Immature natural killer cell (primary cell): ENCODE measurements around the gene YIF1B. TPM values are rescaled to one million over a fixed set of nuclear protein-coding genes. Genes with fewer than 3 reads are reported as not detected.
"Not testable (repeated sequence)": the region's sequence is repeated elsewhere in the genome, so short reads cannot be mapped to it uniquely, and the experiment has no call there.

ENCODE experiments used
- DNase-seq, 3 donors: peaks; one replicate each; pipeline ENCODE4 v3.0.0; 2022; ENCODE audit warnings: mixed read lengths in 1 of 3
- H3K27ac Mint-ChIP-seq, 6 donors: one replicate each; pipeline ENCODE4 v1.8.0; 2020; ENCODE audit warnings: mixed read lengths in 6 of 6, mild to moderate bottlenecking in 5 of 6, inconsistent platforms in 4 of 6, moderate library complexity in 3 of 6
- H3K27me3 Mint-ChIP-seq, 3 donors: one replicate each; pipeline ENCODE4 v1.8.0; 2020 to 2021; ENCODE audit warnings: low read depth in 3 of 3, mild to moderate bottlenecking in 3 of 3, mixed read lengths in 3 of 3, moderate library complexity in 3 of 3, inconsistent platforms in 1 of 3
- H3K36me3 Mint-ChIP-seq, 3 donors: one replicate each; pipeline ENCODE4 v1.8.0; 2020; ENCODE audit warnings: mixed read lengths in 3 of 3, inconsistent platforms in 2 of 3, mild to moderate bottlenecking in 2 of 3
- H3K4me1 Mint-ChIP-seq, 2 donors: one replicate each; pipeline ENCODE4 v1.8.0; 2020; ENCODE audit warnings: inconsistent platforms in 2 of 2, mild to moderate bottlenecking in 2 of 2, mixed read lengths in 2 of 2, moderate library complexity in 1 of 2
- H3K4me3 Mint-ChIP-seq, 5 donors: one replicate each; pipeline ENCODE4 v1.8.0; 2020; ENCODE audit warnings: mild to moderate bottlenecking in 5 of 5, mixed read lengths in 5 of 5, inconsistent platforms in 3 of 5, moderate library complexity in 3 of 5
- H3K9me3 Mint-ChIP-seq, 6 donors: one replicate each; pipeline ENCODE4 v1.8.0; 2020; ENCODE audit warnings: mild to moderate bottlenecking in 6 of 6, mixed read lengths in 6 of 6, inconsistent platforms in 4 of 6, moderate library complexity in 3 of 6
- polyA plus RNA-seq, 3 donors: library from polyadenylated mRNA; unstranded; fragments of 300-500 nt; fragmentation: Illumina TruSeq; gene quantifications; one replicate each; pipeline ENCODE4 v1.2.3, GENCODE V29; 2021

The YIF1B gene
- polyA plus RNA-seq, 3 donors from 2014 or later, result 47.7 to 82.5 (median 54.9) TPM

DNA sequence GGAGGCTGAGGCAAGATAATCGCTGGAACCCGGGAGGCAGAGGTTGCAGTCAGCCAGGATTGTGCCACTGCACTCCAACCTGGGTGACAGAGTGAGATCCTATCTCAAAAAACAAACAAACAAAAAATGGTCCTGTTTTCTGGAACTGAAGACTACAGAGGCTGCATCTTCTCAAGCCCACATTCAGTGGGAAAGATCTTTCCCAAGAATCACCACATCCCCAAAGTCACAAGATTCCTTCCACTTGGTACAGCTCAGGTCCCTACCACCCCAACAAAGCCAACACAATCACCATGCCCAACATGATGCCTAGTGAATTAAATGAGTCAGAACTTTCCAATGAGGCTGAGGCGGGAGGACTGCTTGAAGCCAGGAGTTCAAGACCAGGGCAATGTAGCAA is 35.1 kb upstream of the YIF1B start:
- no peak for DNase-seq
- Mint-ChIP-seq H3K27ac (no peak overlapping the region), H3K4me1 (no peaks in the 10 kb centered on the region), H3K36me3 (peaks cover 0 to 5% (median 0%) of the 10 kb centered on the region in 3 donors), H3K4me3 (no peak overlapping the region), H3K27me3 (peaks cover 0 to 3% (median 0%) of the 10 kb centered on the region in 3 donors), H3K9me3 (no peaks in the 10 kb centered on the region)

DNA sequence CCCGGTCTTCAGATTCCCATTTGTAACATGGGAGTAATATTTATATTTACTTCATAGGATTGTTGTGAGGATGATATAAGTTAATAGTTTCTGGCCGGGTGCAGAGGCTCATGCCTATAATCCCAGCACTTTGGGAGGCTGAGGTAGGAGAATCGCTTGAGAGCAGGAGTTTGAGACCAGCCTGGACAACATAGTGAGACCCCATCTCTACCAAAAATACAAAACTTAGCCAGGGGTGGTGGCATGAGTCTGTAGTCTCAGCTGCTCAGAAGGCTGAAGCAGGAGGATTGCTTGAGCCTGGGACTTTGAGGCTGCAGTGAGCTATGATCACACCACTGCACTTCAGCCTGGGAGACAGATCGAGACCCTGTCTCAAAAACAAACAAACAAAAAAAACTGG is 31.1 kb upstream of the YIF1B start:
- no peak for DNase-seq
- Mint-ChIP-seq H3K4me3 (no peak overlapping the region), H3K36me3 (peaks cover 0 to 7% (median 0%) of the 10 kb centered on the region in 3 donors), H3K27me3 (no peaks in the 10 kb centered on the region), H3K4me1 (no peaks in the 10 kb centered on the region), H3K9me3 (no peaks in the 10 kb centered on the region), H3K27ac (no peak overlapping the region)

DNA sequence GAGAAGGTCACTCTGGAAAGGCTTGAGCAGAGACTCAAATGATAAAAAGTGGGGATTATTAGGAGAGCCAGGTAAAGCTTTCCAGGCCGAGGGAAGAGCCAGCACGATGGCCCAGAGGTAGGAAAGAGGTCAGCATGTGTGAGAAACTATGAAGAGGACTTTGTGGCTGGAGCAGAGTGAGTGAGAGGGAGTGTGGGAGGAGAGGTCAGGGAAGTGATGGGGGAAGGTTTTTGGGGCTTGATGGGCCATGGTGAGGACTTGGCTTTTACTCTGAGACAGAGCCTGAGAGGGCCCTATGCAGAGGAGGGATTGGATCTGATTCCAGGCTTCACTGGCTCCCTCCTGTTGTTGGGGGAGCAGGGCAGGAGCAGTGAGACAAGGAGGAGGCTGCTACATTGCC is 25.2 kb upstream of the YIF1B start:
- H3K27me3 Mint-ChIP-seq, result peaks cover 0 to 2% (median 2%) of the 10 kb centered on the region in 3 donors
- peaks cover 0 to 5% (median 0%) of the 10 kb centered on the region in 3 donors for H3K36me3 Mint-ChIP-seq
- DNase-seq, result no peak
- H3K27ac Mint-ChIP-seq, result peak overlapping the region in 1 of 6 donors; percentile 18
- H3K4me1 Mint-ChIP-seq, result peaks cover 15 to 17% of the 10 kb centered on the region in 2 donors
- no peaks in the 10 kb centered on the region for H3K9me3 Mint-ChIP-seq
- H3K4me3 Mint-ChIP-seq, result no peak overlapping the region

DNA sequence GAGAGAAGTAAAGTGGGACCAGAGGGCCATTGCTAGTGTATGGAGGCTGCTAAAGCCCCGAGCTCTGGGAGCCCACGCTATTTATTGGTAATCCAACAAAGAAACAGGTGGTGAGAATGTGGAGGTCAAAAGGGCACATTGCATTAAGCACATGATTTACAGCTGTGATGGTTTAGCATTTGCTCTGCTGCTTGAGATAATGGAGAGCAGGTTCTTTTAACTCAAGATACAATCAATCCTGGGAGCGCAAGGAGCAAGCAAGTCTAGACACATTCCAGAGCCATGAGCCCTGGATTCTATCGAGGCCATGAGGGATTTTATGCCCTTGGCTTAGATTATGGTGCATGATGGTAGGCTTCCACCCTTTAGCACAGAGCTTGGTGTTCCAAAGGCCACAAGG is 23.3 kb upstream of the YIF1B start:
- H3K27me3 Mint-ChIP-seq, H3K9me3 Mint-ChIP-seq, H3K36me3 Mint-ChIP-seq, DNase-seq: not testable (repeated sequence)
- Mint-ChIP-seq H3K4me3 (peak overlapping the region in 1 of 5 donors; percentile 46), H3K27ac (peak overlapping the region in 1 of 6 donors; percentile 15), H3K4me1 (peaks cover 15 to 19% of the 10 kb centered on the region in 2 donors)

DNA sequence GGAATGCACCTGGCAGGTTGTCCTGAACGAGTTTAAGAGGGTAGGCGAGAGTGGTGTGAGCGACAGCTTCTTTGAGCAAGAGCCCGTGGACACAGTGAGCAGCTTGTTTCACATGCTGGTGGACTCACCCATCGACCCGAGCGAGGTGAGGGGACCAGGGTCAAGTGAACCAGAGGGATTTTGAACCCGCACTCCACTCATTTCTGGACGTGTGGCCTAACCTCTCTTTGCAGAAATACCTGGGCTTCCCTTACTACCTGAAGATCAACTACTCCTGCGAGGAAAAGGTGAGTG is 21.6 kb upstream of the YIF1B start:
- peaks cover 0 to 3% (median 0%) of the 10 kb centered on the region in 3 donors for H3K36me3 Mint-ChIP-seq
- H3K9me3 Mint-ChIP-seq, result no peaks in the 10 kb centered on the region
- H3K4me3 Mint-ChIP-seq, result peak overlapping the region; percentile 90 to 97 (median 96)
- H3K27ac Mint-ChIP-seq, result peak overlapping the region in 4 of 6 donors; percentile 96 to 99 (median 98)
- peaks cover 15 to 19% of the 10 kb centered on the region in 2 donors for H3K4me1 Mint-ChIP-seq
- no peak for DNase-seq
- H3K27me3 Mint-ChIP-seq, result peaks cover 2 to 5% (median 2%) of the 10 kb centered on the region in 3 donors

DNA sequence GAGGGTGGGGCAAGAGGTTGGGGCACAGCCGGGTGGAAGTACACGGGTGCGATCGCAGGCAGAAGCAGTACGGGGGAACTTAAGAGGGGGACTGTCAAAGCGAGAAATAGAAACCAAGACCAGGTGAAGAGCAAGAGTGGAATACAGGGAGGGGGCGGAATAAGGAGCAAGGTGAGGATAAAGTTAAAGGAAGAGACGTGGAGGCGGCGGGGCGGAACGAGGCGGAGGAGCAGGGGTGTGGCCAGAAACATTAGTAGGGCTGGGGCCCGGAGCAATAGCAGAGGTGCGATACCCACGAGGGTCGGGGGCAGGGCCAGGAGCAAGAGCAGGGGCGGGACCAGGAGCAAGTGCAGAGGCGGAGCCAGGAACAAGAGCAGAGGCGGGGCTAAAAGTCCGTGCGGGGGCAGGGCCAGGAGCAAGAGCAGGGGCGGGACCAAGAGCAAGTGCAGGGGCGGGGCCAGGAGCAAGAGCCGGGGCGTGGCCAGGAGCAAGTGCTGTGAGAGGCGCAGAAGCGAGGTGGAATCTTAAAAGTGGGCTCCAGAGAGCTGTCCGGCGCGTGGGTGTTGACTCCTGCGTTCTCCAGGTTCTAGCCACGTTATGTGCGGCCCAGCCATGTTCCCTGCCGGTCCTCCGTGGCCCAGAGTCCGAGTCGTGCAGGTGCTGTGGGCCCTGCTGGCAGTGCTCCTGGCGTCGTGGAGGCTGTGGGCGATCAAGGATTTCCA is 21.1 kb upstream of the YIF1B start:
- Mint-ChIP-seq H3K27me3 (peaks cover 2 to 5% (median 3%) of the 10 kb centered on the region in 3 donors), H3K4me3 (peak overlapping the region; percentile 90 to 97 (median 96)), H3K36me3 (peaks cover 0 to 3% (median 0%) of the 10 kb centered on the region in 3 donors), H3K9me3 (no peaks in the 10 kb centered on the region), H3K4me1 (peaks cover 15 to 19% of the 10 kb centered on the region in 2 donors), H3K27ac (peak overlapping the region; percentile 95 to 99 (median 98))
- DNase-seq, result peak; percentile 94 to 96 (median 96)

DNA sequence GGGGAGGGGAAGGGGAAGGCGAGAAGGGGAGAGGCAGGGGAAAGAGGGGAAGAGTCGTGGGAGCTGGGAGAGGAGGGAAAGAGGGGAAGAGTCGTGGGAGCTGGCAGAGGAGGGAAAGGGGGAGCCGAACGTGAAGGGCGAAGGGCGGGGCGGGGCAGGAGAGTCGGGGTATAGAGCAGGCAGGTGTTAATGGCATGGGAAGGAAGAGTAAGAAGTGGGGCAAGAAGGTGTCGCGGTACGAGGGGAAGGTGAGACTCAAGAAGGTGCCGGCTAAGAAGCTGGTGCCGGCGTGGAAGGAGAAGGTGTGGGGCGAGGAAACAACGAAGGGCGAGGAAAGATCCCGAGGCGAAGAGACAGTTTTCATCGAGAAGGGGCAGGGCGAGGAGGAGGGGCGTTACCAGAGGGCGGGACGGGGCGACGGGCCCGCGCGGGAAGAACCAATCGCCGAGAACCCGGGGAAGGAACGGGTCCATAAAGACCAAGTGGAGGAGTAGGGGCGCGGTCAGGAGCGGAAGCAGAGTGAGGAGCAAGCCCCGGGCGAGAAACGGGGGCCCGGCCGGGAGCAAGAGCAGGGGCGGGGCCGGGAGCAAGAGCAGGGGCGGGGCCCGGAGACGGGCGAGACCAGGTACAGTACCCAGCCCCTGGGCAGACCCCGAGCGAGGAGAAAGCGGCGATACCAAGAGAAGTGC is 20.3 kb upstream of the YIF1B start:
- DNase-seq, result peak; percentile 88 to 90 (median 90)
- Mint-ChIP-seq H3K4me3 (peak overlapping the region; percentile 90 to 97 (median 96)), H3K4me1 (peaks cover 15 to 16% of the 10 kb centered on the region in 2 donors), H3K36me3 (peaks cover 0 to 3% (median 0%) of the 10 kb centered on the region in 3 donors), H3K9me3 (no peaks in the 10 kb centered on the region), H3K27me3 (peaks cover 2 to 5% (median 3%) of the 10 kb centered on the region in 3 donors), H3K27ac (peak overlapping the region; percentile 95 to 99 (median 98))

DNA sequence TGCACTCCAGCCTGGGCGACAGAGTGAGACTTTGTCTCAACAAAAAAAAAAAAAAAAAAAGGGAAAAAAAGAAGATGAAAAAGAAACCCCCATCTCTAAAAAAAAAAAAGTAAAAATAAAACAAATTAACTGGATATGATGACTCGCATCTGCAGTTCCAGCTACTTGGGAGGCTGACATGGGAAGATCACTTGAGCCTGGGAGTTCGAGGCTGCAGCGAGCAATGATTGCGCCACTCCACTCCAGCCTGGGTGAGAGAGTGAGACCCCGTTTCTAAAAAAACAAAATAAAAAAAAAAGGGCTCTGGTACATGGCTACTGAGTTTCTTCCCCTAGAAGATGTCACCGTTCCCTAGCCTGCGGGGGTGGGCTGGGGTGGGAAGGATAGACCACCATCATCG is 17.5 kb upstream of the YIF1B start:
- Mint-ChIP-seq H3K4me3 (no peak overlapping the region), H3K36me3 (peaks cover 0 to 3% (median 0%) of the 10 kb centered on the region in 3 donors), H3K4me1 (peaks cover 9% of the 10 kb centered on the region in 2 donors)

DNA sequence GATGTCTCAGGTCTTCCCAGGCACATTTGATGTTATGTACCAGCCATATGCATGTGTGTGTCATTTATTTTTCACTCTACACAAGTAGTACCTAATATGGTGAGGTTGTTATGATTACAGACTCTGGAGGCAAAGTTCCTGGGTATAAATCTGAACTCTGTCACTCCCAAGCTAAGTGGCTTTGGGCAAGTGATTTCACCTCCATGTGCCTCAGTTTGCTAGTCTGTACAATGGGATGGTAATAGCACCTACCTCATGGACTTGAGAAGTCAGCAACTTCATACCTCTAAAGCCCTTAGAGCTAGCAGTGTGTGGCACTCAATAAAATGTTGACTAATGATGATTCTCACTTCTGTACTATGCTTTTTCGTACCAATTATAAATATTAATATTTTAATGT is 16.0 kb upstream of the YIF1B start:
- no peak overlapping the region for H3K4me3 Mint-ChIP-seq
- peaks cover 0 to 5% (median 4%) of the 10 kb centered on the region in 3 donors for H3K27me3 Mint-ChIP-seq
- peaks cover 4 to 5% (median 5%) of the 10 kb centered on the region in 3 donors for H3K36me3 Mint-ChIP-seq
- no peaks in the 10 kb centered on the region for H3K9me3 Mint-ChIP-seq
- DNase-seq, result no peak
- peaks cover 2 to 3% of the 10 kb centered on the region in 2 donors for H3K4me1 Mint-ChIP-seq
- H3K27ac Mint-ChIP-seq, result no peak overlapping the region

More for the DNA sequence above, 17.5 kb upstream of the YIF1B start:
- no peak for DNase-seq
- H3K27ac Mint-ChIP-seq, result no peak overlapping the region
- H3K27me3 Mint-ChIP-seq, result peaks cover 0 to 5% (median 5%) of the 10 kb centered on the region in 3 donors
- no peaks in the 10 kb centered on the region for H3K9me3 Mint-ChIP-seq

DNA sequence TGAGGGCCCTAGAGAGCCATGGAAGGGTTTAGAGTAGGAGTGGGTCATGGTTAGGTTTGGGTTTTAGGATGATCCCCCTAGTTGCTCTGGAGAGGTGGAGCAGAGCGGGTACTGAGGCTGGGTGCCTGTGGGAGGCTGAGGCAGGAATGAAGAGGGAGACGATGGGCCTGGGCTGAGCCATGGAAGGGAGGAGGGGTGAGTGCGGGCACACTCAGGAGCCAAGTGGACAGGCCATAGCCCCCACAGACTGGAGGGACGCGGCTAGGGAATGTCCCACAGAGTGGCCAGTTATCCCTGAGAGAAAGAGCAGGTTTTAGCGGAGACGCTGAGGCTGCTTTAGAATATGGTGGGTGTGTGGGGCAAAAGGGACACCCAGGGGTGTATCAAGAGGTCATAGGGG is 13.9 kb upstream of the YIF1B start:
- Mint-ChIP-seq H3K36me3 (peaks cover 5 to 9% (median 8%) of the 10 kb centered on the region in 3 donors), H3K4me1 (no peaks in the 10 kb centered on the region), H3K27ac (no peak overlapping the region), H3K4me3 (no peak overlapping the region), H3K9me3 (no peaks in the 10 kb centered on the region), H3K27me3 (peaks cover 0 to 3% (median 2%) of the 10 kb centered on the region in 3 donors)
- no peak for DNase-seq

DNA sequence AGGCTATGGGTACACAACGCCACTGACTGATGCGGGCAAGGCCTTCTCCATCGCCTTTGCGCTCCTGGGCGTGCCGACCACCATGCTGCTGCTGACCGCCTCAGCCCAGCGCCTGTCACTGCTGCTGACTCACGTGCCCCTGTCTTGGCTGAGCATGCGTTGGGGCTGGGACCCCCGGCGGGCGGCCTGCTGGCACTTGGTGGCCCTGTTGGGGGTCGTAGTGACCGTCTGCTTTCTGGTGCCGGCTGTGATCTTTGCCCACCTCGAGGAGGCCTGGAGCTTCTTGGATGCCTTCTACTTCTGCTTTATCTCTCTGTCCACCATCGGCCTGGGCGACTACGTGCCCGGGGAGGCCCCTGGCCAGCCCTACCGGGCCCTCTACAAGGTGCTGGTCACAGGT is 10.8 kb upstream of the YIF1B start:
- Mint-ChIP-seq H3K4me3 (no peak overlapping the region), H3K27ac (no peak overlapping the region), H3K9me3 (no peaks in the 10 kb centered on the region), H3K4me1 (no peaks in the 10 kb centered on the region), H3K36me3 (peaks cover 5 to 9% (median 8%) of the 10 kb centered on the region in 3 donors), H3K27me3 (peaks cover 0 to 4% (median 2%) of the 10 kb centered on the region in 3 donors)
- no peak for DNase-seq

DNA sequence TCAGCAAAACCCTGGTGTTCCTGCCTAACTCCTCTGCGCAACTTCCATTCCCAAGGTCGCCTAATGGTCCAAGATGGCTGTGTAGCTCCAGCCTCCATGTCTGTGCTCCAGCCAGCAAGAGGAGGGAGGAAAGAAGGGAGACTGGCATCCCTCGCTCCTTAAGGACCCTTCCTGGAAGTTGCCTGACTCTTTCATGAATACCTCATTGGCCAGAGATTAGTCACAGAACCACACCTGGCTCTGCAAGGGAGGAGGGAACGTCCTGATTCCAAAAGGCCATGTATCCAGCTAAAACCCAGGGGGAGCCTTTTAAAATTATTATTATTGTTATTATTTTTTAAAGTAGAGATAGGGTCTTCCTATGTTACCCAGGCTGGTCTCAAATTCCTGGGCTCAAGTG is 8.7 kb upstream of the YIF1B start:
- Mint-ChIP-seq H3K4me3 (no peak overlapping the region), H3K36me3 (peaks cover 5 to 9% (median 8%) of the 10 kb centered on the region in 3 donors), H3K9me3 (no peaks in the 10 kb centered on the region), H3K4me1 (peaks cover under 1 to 6% of the 10 kb centered on the region in 2 donors), H3K27ac (no peak overlapping the region), H3K27me3 (peaks cover 0 to 2% (median 2%) of the 10 kb centered on the region in 3 donors)
- no peak for DNase-seq

DNA sequence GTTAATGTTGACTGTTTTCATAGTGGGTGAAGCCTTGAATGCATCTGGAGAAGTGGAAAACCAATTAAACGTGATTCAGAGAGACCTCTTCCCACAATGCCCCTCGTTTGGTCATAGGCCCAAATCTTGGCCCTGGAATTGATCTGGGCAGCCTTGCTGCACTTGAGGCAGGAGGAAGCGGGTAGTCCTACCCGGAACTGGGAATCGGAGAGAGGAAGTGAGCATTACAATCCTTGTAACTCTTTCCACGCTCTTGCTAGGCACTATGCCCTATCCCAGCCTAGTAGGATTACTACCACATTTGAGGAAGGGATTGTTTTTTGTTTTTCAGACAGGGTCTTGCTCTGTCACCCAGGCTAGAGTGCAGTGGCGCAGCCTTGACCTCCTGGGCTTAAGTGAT is 7.5 kb upstream of the YIF1B start:
- DNase-seq, result no peak
- Mint-ChIP-seq H3K27ac (no peak overlapping the region), H3K27me3 (peaks cover 2 to 5% (median 2%) of the 10 kb centered on the region in 3 donors), H3K9me3 (no peaks in the 10 kb centered on the region), H3K36me3 (peaks cover 5 to 9% (median 8%) of the 10 kb centered on the region in 3 donors), H3K4me3 (no peak overlapping the region), H3K4me1 (peaks cover 11 to 18% of the 10 kb centered on the region in 2 donors)

DNA sequence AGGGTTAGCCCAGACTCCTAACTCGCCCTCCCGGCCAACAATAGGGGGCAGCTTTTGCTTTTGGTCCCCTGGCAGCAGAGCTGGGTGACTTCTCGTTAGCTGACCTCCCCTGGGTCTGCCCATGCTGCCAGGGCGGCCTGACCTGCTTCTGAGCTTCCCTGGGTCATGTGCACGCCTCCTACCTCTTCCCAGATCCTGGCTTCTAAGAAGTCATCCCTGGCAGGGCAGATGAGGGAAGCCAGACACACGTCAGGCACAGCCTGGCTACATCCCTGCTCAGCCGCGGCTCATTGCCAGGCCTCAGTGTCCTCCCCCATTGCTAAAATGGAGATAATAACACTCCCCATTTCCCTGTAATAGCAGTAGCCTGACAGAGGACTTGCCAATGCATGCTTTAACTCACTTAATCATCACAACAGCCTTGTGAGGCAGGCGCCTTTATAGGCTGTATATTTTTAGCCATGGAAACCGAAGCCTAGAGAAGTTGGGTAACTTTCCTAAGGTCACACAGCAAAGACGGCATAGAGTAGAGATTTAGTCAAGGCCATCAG is 6.0 kb upstream of the YIF1B start:
- H3K36me3 Mint-ChIP-seq, result peaks cover 0 to 4% (median 4%) of the 10 kb centered on the region in 3 donors
- peak overlapping the region in 1 of 5 donors; percentile 33 for H3K4me3 Mint-ChIP-seq
- DNase-seq, result no peak
- peaks cover 2 to 10% (median 6%) of the 10 kb centered on the region in 3 donors for H3K27me3 Mint-ChIP-seq
- H3K9me3 Mint-ChIP-seq, result no peaks in the 10 kb centered on the region
- H3K4me1 Mint-ChIP-seq, result peaks cover 23 to 29% of the 10 kb centered on the region in 2 donors
- H3K27ac Mint-ChIP-seq, result peak overlapping the region in 2 of 6 donors; percentile 12 to 30
